Hepatocyte (in vitro differentiated cells): ENCODE data around the gene PMFBP1. TPM values are rescaled to one million over a fixed set of nuclear protein-coding genes. Genes with fewer than 3 reads are reported as not detected.

ENCODE experiments used
- DNase-seq: peaks from one replicate; pipeline ENCODE4 v3.0.0-alpha.2; 2016; ENCODE audit warnings: low spot score
- H2AFZ ChIP-seq: fragments of 200-600 bp; sonication (generic); 2 replicates; pipeline ENCODE4 v1.6.0; 2016; ENCODE audit warnings: antibody characterized with exemption, mild to moderate bottlenecking
- H3K27ac ChIP-seq: fragments of 200-600 bp; sonication (generic); 2 replicates; pipeline ENCODE4 v1.5.1; 2016; ENCODE audit warnings: mild to moderate bottlenecking
- H3K27me3 ChIP-seq: fragments of 200-600 bp; sonication (generic); 2 replicates; pipeline ENCODE4 v1.6.1; 2016
- H3K36me3 ChIP-seq: fragments of 200-600 bp; sonication (generic); replicated peaks from 2 replicates; pipeline ENCODE4 v1.5.1; 2016; ENCODE audit warnings: low read depth; ENCODE audit not compliant: insufficient read depth
- H3K4me1 ChIP-seq: fragments of 200-600 bp; sonication (generic); 2 replicates; pipeline ENCODE4 v1.5.1; 2016; ENCODE audit warnings: mild to moderate bottlenecking, moderate library complexity; ENCODE audit not compliant: insufficient read depth
- H3K4me2 ChIP-seq: fragments of 200-600 bp; sonication (generic); 2 replicates; pipeline ENCODE4 v1.6.0; 2016
- H3K4me3 ChIP-seq: fragments of 200-600 bp; sonication (generic); 2 replicates; pipeline ENCODE4 v1.5.1; 2016; ENCODE audit warnings: mild to moderate bottlenecking
- H3K79me2 ChIP-seq: fragments of 200-600 bp; sonication (generic); 2 replicates; pipeline ENCODE4 v1.6.0; 2017; ENCODE audit warnings: mild to moderate bottlenecking
- H3K9me2 ChIP-seq: fragments of 200-600 bp; sonication (generic); replicated peaks from 2 replicates; pipeline ENCODE4 v1.6.0; 2017; ENCODE audit warnings: mild to moderate bottlenecking; ENCODE audit not compliant: insufficient read depth
- H3K9me3 ChIP-seq: fragments of 200-600 bp; sonication (generic); 2 replicates; pipeline ENCODE4 v1.5.1; 2016; ENCODE audit warnings: low read depth, mild to moderate bottlenecking
- H4K20me1 ChIP-seq: fragments of 200-600 bp; sonication (generic); 2 replicates; pipeline ENCODE4 v1.6.0; 2016; ENCODE audit warnings: mild to moderate bottlenecking; ENCODE audit not compliant: insufficient read depth, poor library complexity, severe bottlenecking
- EZH2 ChIP-seq: fragments of 200-600 bp; sonication (generic); IDR thresholded peaks from 2 replicates; pipeline ENCODE4 v1.6.1; 2016; ENCODE audit warnings: antibody characterized with exemption, mild to moderate bottlenecking, borderline replicate concordance
- EZH2phosphoT487 ChIP-seq: fragments of 200-600 bp; sonication (generic); IDR thresholded peaks from one replicate; pipeline ENCODE4 v1.6.1; 2018; ENCODE audit warnings: antibody characterized with exemption, mild to moderate bottlenecking, low read depth, moderate library complexity; ENCODE audit not compliant: unreplicated experiment, severe bottlenecking
- WGBS: methylation state at CpG from one replicate; pipeline ENCODE4 v1.1.6; 2016; ENCODE audit warnings: low lambda C conversion rate; ENCODE audit errors: missing lambda C conversion rate; 5-methylcytosine and 5-hydroxymethylcytosine counted together
- polyA plus RNA-seq: library from polyadenylated mRNA; unstranded; fragments of >200 nt; fragmentation: Nextera tagmentation; extraction: Ambion mirVana; gene quantifications from 2 replicates; pipeline ENCODE4 v1.2.1, GENCODE V29; 2016
- total RNA-seq: library from RNA; depleted of rRNA; stranded (reverse); fragments of >200 nt; gene quantifications from 2 replicates; pipeline ENCODE4 v1.2.3, GENCODE V29; 2014
- TF ChIP-seq, protein P1 (sequence below): fragments of 200-600 bp; sonication (generic); IDR thresholded peaks from 2 replicates; pipeline ENCODE4 v1.5.1; 2016; ENCODE audit warnings: antibody characterized with exemption, mild to moderate bottlenecking; ENCODE audit not compliant: poor library complexity

Gene PMFBP1
- total and polyA plus RNA-seq, 2 experiments from 2014 or later: 1.4 to 3.4 TPM

DNA sequence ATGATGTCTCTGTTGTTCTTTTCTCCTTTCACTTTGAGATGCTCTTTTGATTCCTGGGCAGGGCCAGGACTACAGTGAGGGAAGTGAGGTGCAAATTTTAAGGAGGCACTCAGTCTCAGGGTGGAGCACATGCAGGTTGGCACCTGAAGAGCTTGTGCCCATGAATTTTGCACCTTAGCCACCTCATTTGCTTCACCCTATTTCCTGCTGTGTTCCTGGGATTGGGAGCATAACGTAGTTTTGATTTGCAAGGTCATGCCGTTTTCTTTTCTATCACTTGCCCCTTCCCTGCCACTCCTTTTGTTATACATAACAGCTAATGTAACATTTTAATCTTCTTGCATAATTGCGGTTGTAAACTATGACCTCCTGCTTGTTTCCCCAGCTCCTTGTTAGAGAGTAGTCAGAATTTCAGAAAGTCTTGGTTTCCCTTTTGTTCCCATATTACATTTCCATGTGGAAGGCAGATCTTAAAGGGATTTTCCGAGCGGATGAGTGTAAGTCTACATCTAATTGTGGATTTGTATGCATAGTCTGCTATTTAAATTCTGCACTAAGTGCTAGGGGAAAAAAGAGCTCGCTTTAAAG lies 9.8 kb downstream of the PMFBP1 start:
- TF ChIP-seq, protein P1, sequence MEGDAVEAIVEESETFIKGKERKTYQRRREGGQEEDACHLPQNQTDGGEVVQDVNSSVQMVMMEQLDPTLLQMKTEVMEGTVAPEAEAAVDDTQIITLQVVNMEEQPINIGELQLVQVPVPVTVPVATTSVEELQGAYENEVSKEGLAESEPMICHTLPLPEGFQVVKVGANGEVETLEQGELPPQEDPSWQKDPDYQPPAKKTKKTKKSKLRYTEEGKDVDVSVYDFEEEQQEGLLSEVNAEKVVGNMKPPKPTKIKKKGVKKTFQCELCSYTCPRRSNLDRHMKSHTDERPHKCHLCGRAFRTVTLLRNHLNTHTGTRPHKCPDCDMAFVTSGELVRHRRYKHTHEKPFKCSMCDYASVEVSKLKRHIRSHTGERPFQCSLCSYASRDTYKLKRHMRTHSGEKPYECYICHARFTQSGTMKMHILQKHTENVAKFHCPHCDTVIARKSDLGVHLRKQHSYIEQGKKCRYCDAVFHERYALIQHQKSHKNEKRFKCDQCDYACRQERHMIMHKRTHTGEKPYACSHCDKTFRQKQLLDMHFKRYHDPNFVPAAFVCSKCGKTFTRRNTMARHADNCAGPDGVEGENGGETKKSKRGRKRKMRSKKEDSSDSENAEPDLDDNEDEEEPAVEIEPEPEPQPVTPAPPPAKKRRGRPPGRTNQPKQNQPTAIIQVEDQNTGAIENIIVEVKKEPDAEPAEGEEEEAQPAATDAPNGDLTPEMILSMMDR: no peak
- TF ChIP-seq EZH2phosphoT487: no peak
- no peak for TF ChIP-seq EZH2
- Histone ChIP-seq H3K9me3 (no peaks in the 10 kb centered on the region), H2AFZ (no peak overlapping the region), H3K9me2 (no peaks in the 10 kb centered on the region), H3K4me3 (no peak overlapping the region), H3K27ac (no peak overlapping the region), H3K4me1 (no peaks in the 10 kb centered on the region), H3K4me2 (no peak overlapping the region), H3K79me2 (no peaks in the 10 kb centered on the region), H3K27me3 (no peaks in the 10 kb centered on the region), H3K36me3 (no peaks in the 10 kb centered on the region), H4K20me1 (no peaks in the 10 kb centered on the region)
- no peak for DNase-seq
- 69% methylated on average over 6 of the region's 6 CpGs for WGBS

DNA sequence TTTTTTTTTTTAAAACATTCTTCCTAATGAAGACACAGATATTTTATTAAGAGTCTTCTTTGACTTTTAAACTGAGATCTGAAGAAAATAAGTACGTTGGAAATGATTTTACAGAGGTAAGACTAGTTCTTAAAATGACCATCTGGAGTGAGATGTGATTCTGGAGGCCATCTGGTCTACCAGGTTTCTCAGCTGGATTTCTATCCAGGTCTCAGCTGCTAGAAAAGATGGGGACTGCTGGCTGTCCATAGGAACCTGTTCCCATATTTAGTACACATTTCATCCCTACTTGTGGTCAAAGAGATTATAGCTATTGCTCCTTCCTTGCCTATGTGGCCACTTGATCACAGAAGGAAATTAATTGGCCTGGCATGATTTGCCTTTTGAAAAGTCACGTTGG lies 12.2 kb downstream of the PMFBP1 start:
- TF ChIP-seq EZH2 (no peak), EZH2phosphoT487 (no peak)
- TF ChIP-seq, protein P1: no peak
- Histone ChIP-seq H3K27me3 (no peaks in the 10 kb centered on the region), H3K79me2 (no peaks in the 10 kb centered on the region), H3K36me3 (no peaks in the 10 kb centered on the region), H3K27ac (no peak overlapping the region), H3K4me3 (no peak overlapping the region), H3K4me2 (no peak overlapping the region), H3K9me2 (no peaks in the 10 kb centered on the region), H3K9me3 (no peaks in the 10 kb centered on the region), H2AFZ (no peak overlapping the region), H3K4me1 (no peaks in the 10 kb centered on the region), H4K20me1 (no peaks in the 10 kb centered on the region)
- no peak for DNase-seq
- WGBS: 69% methylated on average over 2 of the region's 2 CpGs

DNA sequence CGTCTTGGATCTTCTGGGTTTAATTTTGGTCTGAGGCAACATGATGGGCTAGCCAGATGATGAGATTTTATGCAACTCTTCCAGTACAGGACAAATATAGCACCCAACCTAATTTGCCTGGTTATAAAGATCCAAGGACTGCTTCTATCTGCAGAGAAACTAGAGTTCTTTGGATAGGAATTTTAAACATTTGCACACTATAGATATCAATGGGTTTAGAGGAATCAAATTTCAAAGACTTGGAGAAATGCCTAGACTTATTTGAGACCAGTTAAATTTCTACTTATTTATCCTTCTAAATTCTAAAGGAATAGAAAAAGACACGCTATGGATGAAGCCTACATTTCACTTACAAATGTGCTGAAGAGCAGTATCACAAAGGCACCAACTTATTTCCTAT lies 12.6 kb downstream of the PMFBP1 start:
- WGBS: 31% methylated on average over 2 of the region's 2 CpGs
- no peaks in the 10 kb centered on the region for H3K79me2 ChIP-seq
- no peak overlapping the region for H2AFZ ChIP-seq
- TF ChIP-seq, protein P1: no peak
- TF ChIP-seq EZH2 (no peak), EZH2phosphoT487 (no peak)
- no peak for DNase-seq
- H3K4me3 ChIP-seq: no peak overlapping the region
- no peaks in the 10 kb centered on the region for H3K9me3 ChIP-seq
- no peaks in the 10 kb centered on the region for H3K36me3 ChIP-seq
- no peak overlapping the region for H3K27ac ChIP-seq
- H3K4me2 ChIP-seq: no peak overlapping the region
- H3K4me1 ChIP-seq: no peaks in the 10 kb centered on the region
- H4K20me1 ChIP-seq: no peaks in the 10 kb centered on the region
- H3K27me3 ChIP-seq: no peaks in the 10 kb centered on the region
- H3K9me2 ChIP-seq: no peaks in the 10 kb centered on the region
